Caco-2 (cell line): ENCODE data around the gene SV2C. TPM values are rescaled to one million over a fixed set of nuclear protein-coding genes. Genes with fewer than 3 reads are reported as not detected.

ENCODE experiments used
- BruUV-seq: library from RNA; stranded (reverse); fragments of 400-500 nt; replicated peaks from 2 replicates; lab custom pipeline; 2021; lab: Mats Ljungman, UMichigan
- CTCF ChIA-PET: fragments of 300-600 bp; sonication (Branson Sonifier 250); formaldehyde crosslinking; loops from one replicate; lab custom pipeline; 2022; ENCODE audit warnings: antibody characterized with exemption; lab: Charles Lee
- POLR2A ChIA-PET: fragments of 300-600 bp; sonication (Branson Sonifier 250); formaldehyde crosslinking; loops from one replicate; lab custom pipeline; 2022; ENCODE audit warnings: antibody characterized with exemption; lab: Charles Lee
- DNase-seq, 2 experiments: peaks; one replicate each; pipeline versions ENCODE4 v3.0.0 to v3.0.0-alpha.2; 2020 to 2022
- H3K27me3 ChIP-seq: replicated peaks from 2 replicates; pipeline ENCODE4 v1.6.0; 2011; ENCODE audit warnings: low read length; ENCODE audit not compliant: control insufficient read depth, insufficient read depth
- H3K36me3 ChIP-seq: 2 replicates; pipeline ENCODE4 v1.5.1; 2011; ENCODE audit warnings: low read length; ENCODE audit not compliant: control insufficient read depth, insufficient read depth
- H3K4me1 ChIP-seq: fragments of 250-450 bp; sonication (Bioruptor Pico); 2 replicates; pipeline ENCODE4 v1.5.1; 2020; ENCODE audit warnings: mild to moderate bottlenecking
- H3K4me3 ChIP-seq: 2 replicates; pipeline ENCODE4 v1.5.1; 2011; ENCODE audit warnings: low read depth, mild to moderate bottlenecking, control low read depth, low read length
- H3K9me3 ChIP-seq: fragments of 250-450 bp; sonication (Bioruptor Pico); 2 replicates; pipeline ENCODE4 v1.5.1; 2020; ENCODE audit warnings: mild to moderate bottlenecking, moderate library complexity
- H3K27ac Mint-ChIP-seq: one replicate; pipeline ENCODE4 v1.8.0; 2022; ENCODE audit warnings: mixed read lengths; ENCODE audit not compliant: unreplicated experiment
- H3K27me3 Mint-ChIP-seq: one replicate; pipeline ENCODE4 v1.8.0; 2022; ENCODE audit warnings: mixed read lengths; ENCODE audit not compliant: insufficient read depth, unreplicated experiment
- H3K36me3 Mint-ChIP-seq: one replicate; pipeline ENCODE4 v1.8.0; 2022; ENCODE audit warnings: mild to moderate bottlenecking, mixed read lengths; ENCODE audit not compliant: insufficient read depth, unreplicated experiment
- H3K4me1 Mint-ChIP-seq: one replicate; pipeline ENCODE4 v1.8.0; 2022; ENCODE audit warnings: low read depth, mixed read lengths; ENCODE audit not compliant: unreplicated experiment
- H3K4me3 Mint-ChIP-seq: one replicate; pipeline ENCODE4 v1.8.0; 2022; ENCODE audit warnings: mild to moderate bottlenecking, moderate library complexity, mixed read lengths; ENCODE audit not compliant: unreplicated experiment
- H3K9me3 Mint-ChIP-seq: one replicate; pipeline ENCODE4 v1.8.0; 2022; ENCODE audit warnings: mixed read lengths; ENCODE audit not compliant: unreplicated experiment
- CTCF ChIP-seq, 2 experiments: fragments of 200-600 bp in 1 of 2; IDR thresholded peaks; 1 replicate in 1 of 2; 2 replicates in 1 of 2; pipeline versions ENCODE4 v1.5.1 to v1.8.0; 2011 to 2022; ENCODE audit warnings: antibody characterized with exemption in 1 of 2, control low read depth in 1 of 2, inconsistent platforms in 1 of 2, low read depth in 1 of 2, low read length in 1 of 2, mild to moderate bottlenecking in 1 of 2, moderate library complexity in 1 of 2; ENCODE audit not compliant: insufficient read depth in 1 of 2, severe bottlenecking in 1 of 2, unreplicated experiment in 1 of 2
- intact Hi-C: fragments of 100-400 bp; cut with micrococcal nuclease; formaldehyde crosslinking; loops from one replicate; pipeline ENCODE4 v1.10.0; 2022; ENCODE audit not compliant: unreplicated experiment
- total RNA-seq: library from RNA; stranded (reverse); gene quantifications from 2 replicates; pipeline ENCODE4 v1.2.3, GENCODE V29; 2022

Gene SV2C
- total RNA-seq, 1 experiment from 2014 or later, result not detected

- H3K36me3 Mint-ChIP-seq, result no peaks in the 10 kb centered on the region
- no peak overlapping the region for H3K27ac Mint-ChIP-seq
- no peak for TF ChIP-seq CTCF (IDR thresholded peaks at IDR 0.05; ENCODE audit: insufficient read depth in 1 of 2, low read depth in 1 of 2, low read length in 1 of 2, severe bottlenecking in 1 of 2, unreplicated experiment in 1 of 2)
- intact Hi-C loops, result no loop called here
- CTCF ChIA-PET, result no interaction called here
- Histone ChIP-seq H3K4me1 (0 out of 2 replicates have a peak, but pooled peaks cover 8% of the 10 kb centered on the region), H3K9me3 (no peaks in the 10 kb centered on the region), H3K27me3 (no peaks in the 10 kb centered on the region), H3K4me3 (no peak overlapping the region), H3K36me3 (no peaks in the 10 kb centered on the region)
- BruUV-seq, result no TSS peak
- H3K9me3 Mint-ChIP-seq, result no peaks in the 10 kb centered on the region
- no peaks in the 10 kb centered on the region for H3K27me3 Mint-ChIP-seq
- POLR2A ChIA-PET, result no interaction called here
- H3K4me3 Mint-ChIP-seq, result no peak overlapping the region
- H3K4me1 Mint-ChIP-seq, result peaks cover 7% of the 10 kb centered on the region
- DNase-seq, result no peak
Measured at GRCh38 chr5:76289692-76290091, 206.5 kb downstream of the SV2C start.

- DNase-seq, result no peak
- no peaks in the 10 kb centered on the region for H3K9me3 ChIP-seq
- no peak for TF ChIP-seq CTCF (IDR thresholded peaks at IDR 0.05; ENCODE audit: insufficient read depth in 1 of 2, low read depth in 1 of 2, low read length in 1 of 2, severe bottlenecking in 1 of 2, unreplicated experiment in 1 of 2)
- H3K4me1 ChIP-seq, result 0 out of 2 replicates have a peak, but pooled peaks cover 8% of the 10 kb centered on the region
- intact Hi-C loops, result no loop called here
- H3K4me3 Mint-ChIP-seq, result no peak overlapping the region
- no peaks in the 10 kb centered on the region for H3K27me3 ChIP-seq
- H3K27ac Mint-ChIP-seq, result no peak overlapping the region
- H3K36me3 Mint-ChIP-seq, result no peaks in the 10 kb centered on the region
- H3K9me3 Mint-ChIP-seq, result no peaks in the 10 kb centered on the region
- no peaks in the 10 kb centered on the region for H3K36me3 ChIP-seq
- CTCF ChIA-PET, result no interaction called here
- no peak overlapping the region for H3K4me3 ChIP-seq
- no TSS peak for BruUV-seq
- no peaks in the 10 kb centered on the region for H3K27me3 Mint-ChIP-seq
- POLR2A ChIA-PET, result no interaction called here
- peaks cover 7% of the 10 kb centered on the region for H3K4me1 Mint-ChIP-seq
Measured at GRCh38 chr5:76290321-76290757, 207.2 kb downstream of the SV2C start.

- Mint-ChIP-seq H3K9me3 (no peaks in the 10 kb centered on the region), H3K36me3 (no peaks in the 10 kb centered on the region), H3K4me1 (peaks cover 7% of the 10 kb centered on the region), H3K4me3 (no peak overlapping the region), H3K27ac (no peak overlapping the region), H3K27me3 (no peaks in the 10 kb centered on the region)
- CTCF ChIA-PET, result no interaction called here
- no peaks in the 10 kb centered on the region for H3K27me3 ChIP-seq
- H3K4me1 ChIP-seq, result 0 out of 2 replicates have a peak, but pooled peaks cover 8% of the 10 kb centered on the region
- no peak for DNase-seq
- no TSS peak for BruUV-seq
- POLR2A ChIA-PET, result no interaction called here
- intact Hi-C loops, result no loop called here
- H3K9me3 ChIP-seq, result no peaks in the 10 kb centered on the region
- no peak overlapping the region for H3K4me3 ChIP-seq
- no peak for TF ChIP-seq CTCF (IDR thresholded peaks at IDR 0.05; ENCODE audit: insufficient read depth in 1 of 2, low read depth in 1 of 2, low read length in 1 of 2, severe bottlenecking in 1 of 2, unreplicated experiment in 1 of 2)
- no peaks in the 10 kb centered on the region for H3K36me3 ChIP-seq
Measured at GRCh38 chr5:76291305-76292077, 208.3 kb downstream of the SV2C start.
